K562 (cell line): Measurements from ENCODE around the gene ADM5. TPM values are rescaled to one million over a fixed set of nuclear protein-coding genes. Genes with fewer than 3 reads are reported as not detected.

Experiments
- ATF2 ChIP-seq: sonication (generic); formaldehyde crosslinking; IDR thresholded peaks from 2 replicates; pipeline ENCODE4 v1.8.1; 2022; ENCODE audit warnings: missing genetic modification reagents
- ATF7 ChIP-seq: fragments of 450-650 bp; IDR thresholded peaks from 2 replicates; pipeline ENCODE4 v1.7.1; 2014; ENCODE audit warnings: mild to moderate bottlenecking, moderate library complexity
- FOXA3 ChIP-seq, 2 experiments: fragments of 450-650 bp in 1 of 2; sonication (generic) in 1 of 2; formaldehyde crosslinking; IDR thresholded peaks in 1 of 2; conservative IDR thresholded peaks in 1 of 2; 2 replicates each; pipeline versions ENCODE4 v1.4.0 to v1.8.0; 2020 to 2022; ENCODE audit warnings: mild to moderate bottlenecking in 2 of 2, missing genetic modification reagents in 1 of 2
- HDAC2 ChIP-seq: fragments of 450-650 bp; IDR thresholded peaks from 2 replicates; pipeline ENCODE4 v1.6.1; 2016; ENCODE audit warnings: mild to moderate bottlenecking
- NR4A1 ChIP-seq, 2 experiments: fragments of 250-450 bp in 1 of 2; fragments of 450-650 bp in 1 of 2; sonication (Bioruptor Pico) in 1 of 2; IDR thresholded peaks; 2 replicates each; pipeline versions ENCODE4 v1.4.0 to v1.6.1; 2016 to 2020; ENCODE audit warnings: mild to moderate bottlenecking in 2 of 2, missing compliant biosample characterization in 1 of 2, missing genetic modification characterization in 1 of 2, moderate library complexity in 1 of 2
- RBBP5 ChIP-seq: fragments of 200-600 bp; sonication (generic); IDR thresholded peaks from 2 replicates; pipeline ENCODE4 v1.6.1; 2012; ENCODE audit warnings: borderline replicate concordance, mild to moderate bottlenecking, low read length, control low read depth, inconsistent platforms; ENCODE audit not compliant: insufficient read depth, poor library complexity, severe bottlenecking
- RREB1 ChIP-seq: fragments of 250-450 bp; sonication (Bioruptor Pico); IDR thresholded peaks from 2 replicates; pipeline ENCODE4 v1.4.0; 2020
- TSHZ1 ChIP-seq: fragments of 250-450 bp; sonication (Bioruptor Pico); IDR thresholded peaks from 2 replicates; pipeline ENCODE4 v1.4.0; 2020; ENCODE audit warnings: mild to moderate bottlenecking, moderate library complexity
- VEZF1 ChIP-seq: fragments of 200-800 bp; sonication (Bioruptor generic); IDR thresholded peaks from 2 replicates; pipeline ENCODE4 v1.6.1; 2017; ENCODE audit warnings: missing genetic modification characterization, missing compliant biosample characterization
- ZC3H4 ChIP-seq: sonication (generic); formaldehyde crosslinking; IDR thresholded peaks from 2 replicates; pipeline ENCODE4 v1.9.0; 2021; ENCODE audit warnings: missing genetic modification reagents, borderline replicate concordance
- ZFP36 ChIP-seq: fragments of 150-350 bp; IDR thresholded peaks from 2 replicates; pipeline ENCODE4 v1.6.1; 2018; ENCODE audit warnings: low read length, low read depth; ENCODE audit not compliant: partially characterized antibody
- ZFX ChIP-seq: sonication (generic); formaldehyde crosslinking; IDR thresholded peaks from 2 replicates; pipeline ENCODE4 v1.8.0; 2022; ENCODE audit warnings: mild to moderate bottlenecking, missing genetic modification reagents, moderate library complexity
- ZNF79 ChIP-seq: fragments of 250-450 bp; sonication (Bioruptor Pico); IDR thresholded peaks from 2 replicates; pipeline ENCODE4 v1.4.0; 2020; ENCODE audit warnings: low read depth, mild to moderate bottlenecking, moderate library complexity
- polyA plus RNA-seq, 8 experiments: library from polyadenylated mRNA; depleted of rRNA in 4 of 8; stranded (reverse) in 5 of 8; unstranded in 3 of 8; fragments of >200 nt; fragmentation: Nextera tagmentation in 2 of 8; fragmentation: Illumina TruSeq in 1 of 8; extraction: Ambion mirVana in 2 of 8; extraction: Trizol in 1 of 8; gene quantifications; 2 replicates each; pipeline versions ENCODE4 v1.2.1 to v1.2.3, GENCODE V29; 2011 to 2014; ENCODE audit warnings: inconsistent platforms in 1 of 8, missing spikeins in 1 of 8
- total RNA-seq, 7 experiments: library from RNA; depleted of rRNA in 6 of 7; stranded (reverse); fragments of >200 nt in 6 of 7; fragmentation: Illumina TruSeq in 2 of 7; extraction: Trizol in 2 of 7; gene quantifications; 2 replicates each; pipeline versions ENCODE4 v1.2.1 to v1.2.3, GENCODE V29; 2011 to 2021; ENCODE audit warnings: low replicate concordance in 1 of 7

Gene ADM5
- total and polyA plus RNA-seq, 9 of the 15 experiments (the other 6 are each of a cell fraction or from before 2014, with no cell fraction given) = 0.13 to 8.4 (median 2.0) TPM; not detected in 1

GRCh38 chr19:49677231-49677900 is 12.0 kb upstream of the ADM5 start, which contains the start of gene PRMT1 (continued):
- peak; percentile 93 for TF ChIP-seq HDAC2
- TF ChIP-seq ZC3H4 = no peak
- TF ChIP-seq VEZF1 = peak; percentile 78
- peak; percentile 52; the same call in 1 of the 2 replicates for TF ChIP-seq RREB1
- TF ChIP-seq ZNF79 (CRISPR knock-in tag) = no peak
- TF ChIP-seq RBBP5 = peak; percentile 69
- TF ChIP-seq FOXA3 (CRISPR knock-in tag; conservative IDR thresholded peaks at IDR 0.05 in 1 of 2, IDR thresholded peaks at IDR 0.05 in 1 of 2) = no peak
- TF ChIP-seq ATF2 (CRISPR knock-in tag) = no peak
- no peak for TF ChIP-seq TSHZ1 (CRISPR knock-in tag)
- TF ChIP-seq ZFX (CRISPR knock-in tag) = peak; percentile 67
- TF ChIP-seq ZFP36 = no peak
- TF ChIP-seq NR4A1 (CRISPR knock-in tag; IDR thresholded peaks at IDR 0.05) = 0 out of 2 replicates have a peak, but pooled peaks have one; percentile 53
- TF ChIP-seq NR4A1 (tag; IDR thresholded peaks at IDR 0.05) = no peak
- TF ChIP-seq ATF7 = no peak
